K562 (cell line): ENCODE data around the gene FCGR3A.
"Not testable (repeated sequence)": the region's sequence is repeated elsewhere in the genome, so short reads cannot be mapped to it uniquely, and the experiment has no call there.

ENCODE experiments used
- AFF4 ChIP-seq: sonication (generic); formaldehyde crosslinking; IDR thresholded peaks from 2 replicates; pipeline ENCODE4 v1.8.0; 2023; ENCODE audit warnings: mild to moderate bottlenecking, missing genetic modification reagents
- CHD2 ChIP-seq: IDR thresholded peaks from 2 replicates; pipeline ENCODE4 v1.6.1; 2011; ENCODE audit warnings: low read depth, low read length
- ELF1 ChIP-seq: fragments of 200-800 bp; sonication (Bioruptor generic); IDR thresholded peaks from 2 replicates; pipeline ENCODE4 v1.6.1; 2016; ENCODE audit warnings: missing genetic modification characterization, missing compliant biosample characterization
- GABPA ChIP-seq: fragments of 200-800 bp; sonication (Bioruptor generic); conservative IDR thresholded peaks from 2 replicates; pipeline ENCODE4 v1.6.1; 2016; ENCODE audit warnings: low read depth, missing genetic modification characterization, missing compliant biosample characterization
- HNRNPH1 ChIP-seq: fragments of 200-400 bp; formaldehyde crosslinking; optimal IDR thresholded peaks from 2 replicates; pipeline ENCODE3; 2017; ENCODE audit warnings: low read depth, mild to moderate bottlenecking, low read length, moderate library complexity
- LARP7 ChIP-seq: fragments of 450-650 bp; IDR thresholded peaks from 2 replicates; pipeline ENCODE4 v1.6.1; 2016
- SREBF2 ChIP-seq: sonication (generic); formaldehyde crosslinking; IDR thresholded peaks from 2 replicates; pipeline ENCODE4 v1.4.0; 2020; ENCODE audit warnings: mild to moderate bottlenecking, missing genetic modification reagents
- ZBTB7A ChIP-seq: IDR thresholded peaks from 2 replicates; pipeline ENCODE4 v1.6.1; 2011; ENCODE audit warnings: low read depth, mild to moderate bottlenecking, low read length, moderate library complexity, borderline replicate concordance; ENCODE audit not compliant: control insufficient read depth
- ZNF431 ChIP-seq: sonication (generic); formaldehyde crosslinking; IDR thresholded peaks from 2 replicates; pipeline ENCODE4 v1.8.0; 2022; ENCODE audit warnings: mild to moderate bottlenecking, missing genetic modification reagents
- TF ChIP-seq, protein P1 (sequence below), 3 experiments: IDR thresholded peaks in 2 of 3; conservative IDR thresholded peaks in 1 of 3; 2 replicates each; pipeline ENCODE4 v1.5.1; 2011 to 2012; ENCODE audit warnings: low read length in 3 of 3, mild to moderate bottlenecking in 3 of 3, control low read depth in 2 of 3, improper control_type of control experiment in 1 of 3, inconsistent platforms in 1 of 3, low read depth in 1 of 3, mixed read lengths in 1 of 3, moderate library complexity in 1 of 3; ENCODE audit not compliant: insufficient read depth in 2 of 3
- TF ChIP-seq, protein P2 (sequence below), 2 experiments: fragments of 450-650 bp; IDR thresholded peaks; 2 replicates each; pipeline ENCODE4 v1.6.1; 2016
- TF ChIP-seq, protein P3 (sequence below): fragments of 450-650 bp; formaldehyde crosslinking; IDR thresholded peaks from 2 replicates; pipeline ENCODE4 v1.4.0; 2020; ENCODE audit warnings: mild to moderate bottlenecking, mixed read lengths

DNA sequence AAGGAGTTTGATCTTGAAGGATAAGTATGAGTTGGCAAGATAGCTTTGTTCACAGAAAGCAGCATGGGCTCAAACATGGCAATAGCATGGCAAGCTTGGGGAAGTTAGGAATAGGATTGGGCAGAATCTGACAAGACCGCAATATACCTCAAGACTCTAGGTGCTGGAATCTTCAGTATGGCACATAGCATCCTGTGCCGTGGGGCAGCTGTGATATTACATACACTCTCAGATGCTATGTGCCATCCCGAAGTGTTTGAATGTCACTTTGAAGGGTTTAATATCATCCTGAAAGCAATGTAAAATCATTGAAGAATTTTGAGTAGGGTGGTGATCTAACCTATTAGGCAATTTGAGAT, 17.0 kb upstream of the FCGR3A start:
- TF ChIP-seq AFF4 (CRISPR knock-in tag); CHD2; LARP7; ZNF431 (CRISPR knock-in tag); ZBTB7A; SREBF2 (CRISPR knock-in tag); HNRNPH1; ELF1 (tag); GABPA (tag): not testable (repeated sequence)
- TF ChIP-seq, protein P1, sequence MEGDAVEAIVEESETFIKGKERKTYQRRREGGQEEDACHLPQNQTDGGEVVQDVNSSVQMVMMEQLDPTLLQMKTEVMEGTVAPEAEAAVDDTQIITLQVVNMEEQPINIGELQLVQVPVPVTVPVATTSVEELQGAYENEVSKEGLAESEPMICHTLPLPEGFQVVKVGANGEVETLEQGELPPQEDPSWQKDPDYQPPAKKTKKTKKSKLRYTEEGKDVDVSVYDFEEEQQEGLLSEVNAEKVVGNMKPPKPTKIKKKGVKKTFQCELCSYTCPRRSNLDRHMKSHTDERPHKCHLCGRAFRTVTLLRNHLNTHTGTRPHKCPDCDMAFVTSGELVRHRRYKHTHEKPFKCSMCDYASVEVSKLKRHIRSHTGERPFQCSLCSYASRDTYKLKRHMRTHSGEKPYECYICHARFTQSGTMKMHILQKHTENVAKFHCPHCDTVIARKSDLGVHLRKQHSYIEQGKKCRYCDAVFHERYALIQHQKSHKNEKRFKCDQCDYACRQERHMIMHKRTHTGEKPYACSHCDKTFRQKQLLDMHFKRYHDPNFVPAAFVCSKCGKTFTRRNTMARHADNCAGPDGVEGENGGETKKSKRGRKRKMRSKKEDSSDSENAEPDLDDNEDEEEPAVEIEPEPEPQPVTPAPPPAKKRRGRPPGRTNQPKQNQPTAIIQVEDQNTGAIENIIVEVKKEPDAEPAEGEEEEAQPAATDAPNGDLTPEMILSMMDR (IDR thresholded peaks at IDR 0.05 in 2 of 3, conservative IDR thresholded peaks at IDR 0.05 in 1 of 3; ENCODE audit: insufficient read depth in 2 of 3, low read depth in 1 of 3, low read length in 3 of 3) = not testable (repeated sequence)
- TF ChIP-seq, protein P2, sequence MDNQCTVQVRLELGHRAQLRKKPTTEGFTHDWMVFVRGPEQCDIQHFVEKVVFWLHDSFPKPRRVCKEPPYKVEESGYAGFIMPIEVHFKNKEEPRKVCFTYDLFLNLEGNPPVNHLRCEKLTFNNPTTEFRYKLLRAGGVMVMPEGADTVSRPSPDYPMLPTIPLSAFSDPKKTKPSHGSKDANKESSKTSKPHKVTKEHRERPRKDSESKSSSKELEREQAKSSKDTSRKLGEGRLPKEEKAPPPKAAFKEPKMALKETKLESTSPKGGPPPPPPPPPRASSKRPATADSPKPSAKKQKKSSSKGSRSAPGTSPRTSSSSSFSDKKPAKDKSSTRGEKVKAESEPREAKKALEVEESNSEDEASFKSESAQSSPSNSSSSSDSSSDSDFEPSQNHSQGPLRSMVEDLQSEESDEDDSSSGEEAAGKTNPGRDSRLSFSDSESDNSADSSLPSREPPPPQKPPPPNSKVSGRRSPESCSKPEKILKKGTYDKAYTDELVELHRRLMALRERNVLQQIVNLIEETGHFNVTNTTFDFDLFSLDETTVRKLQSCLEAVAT (IDR thresholded peaks at IDR 0.05) = not testable (repeated sequence)
- TF ChIP-seq, protein P3, sequence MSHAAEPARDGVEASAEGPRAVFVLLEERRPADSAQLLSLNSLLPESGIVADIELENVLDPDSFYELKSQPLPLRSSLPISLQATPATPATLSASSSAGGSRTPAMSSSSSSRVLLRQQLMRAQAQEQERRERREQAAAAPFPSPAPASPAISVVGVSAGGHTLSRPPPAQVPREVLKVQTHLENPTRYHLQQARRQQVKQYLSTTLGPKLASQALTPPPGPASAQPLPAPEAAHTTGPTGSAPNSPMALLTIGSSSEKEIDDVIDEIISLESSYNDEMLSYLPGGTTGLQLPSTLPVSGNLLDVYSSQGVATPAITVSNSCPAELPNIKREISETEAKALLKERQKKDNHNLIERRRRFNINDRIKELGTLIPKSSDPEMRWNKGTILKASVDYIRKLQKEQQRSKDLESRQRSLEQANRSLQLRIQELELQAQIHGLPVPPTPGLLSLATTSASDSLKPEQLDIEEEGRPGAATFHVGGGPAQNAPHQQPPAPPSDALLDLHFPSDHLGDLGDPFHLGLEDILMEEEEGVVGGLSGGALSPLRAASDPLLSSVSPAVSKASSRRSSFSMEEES = not testable (repeated sequence)
